ENCODE results near the gene AFF3.

Gene AFF3

DNA sequence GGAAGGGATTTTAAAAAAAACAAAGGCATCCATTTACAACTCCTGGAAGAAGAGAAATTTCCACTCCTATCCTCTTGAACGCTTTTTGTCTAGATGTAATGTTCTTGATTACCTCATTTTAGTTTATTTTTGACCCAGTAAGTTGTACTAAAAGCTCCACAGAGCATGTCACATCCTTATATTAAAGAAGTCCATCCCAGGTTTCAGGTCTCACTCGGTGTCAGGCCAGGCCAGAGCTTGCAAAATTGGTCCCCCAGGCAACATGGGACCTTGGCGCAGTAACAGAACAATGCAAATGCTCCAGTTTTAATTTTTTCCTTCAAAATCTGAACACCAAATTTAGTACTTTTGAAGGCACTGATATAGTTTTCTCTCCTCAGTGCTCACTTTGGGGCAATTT, 434.2 kb downstream of the AFF3 start:
- H3K27me3 ChIP-seq (ENCODE audit: insufficient read depth, low read length), result no peaks in the 10 kb centered on the region
- peaks cover 13% of the 10 kb centered on the region for H3K79me1 ChIP-seq (ENCODE audit: low read length)
- H3K9me3 ChIP-seq (ENCODE audit: insufficient read depth, low read depth, low read length), result no peaks in the 10 kb centered on the region
- no peak overlapping the region for H3K27ac ChIP-seq (ENCODE audit: low read depth, low read length)
- no peaks in the 10 kb centered on the region for H3K36me3 ChIP-seq (ENCODE audit: control insufficient read depth in 1 of 2, insufficient read depth in 2 of 2, low read length in 2 of 2)
- H2BK12ac ChIP-seq (ENCODE audit: low read length), result no peak overlapping the region
- no peak overlapping the region for H4K12ac ChIP-seq (ENCODE audit: low read depth, low read length)
- no peak for DNase-seq
- no peak overlapping the region for H2BK5ac ChIP-seq (ENCODE audit: low read depth, low read length, poor library complexity)
- H4K91ac ChIP-seq (ENCODE audit: low read depth, low read length), result no peak overlapping the region
- no peak overlapping the region for H3K9ac ChIP-seq (ENCODE audit: low read length)
- no CpG with 5 or more reads among the region's 3 CpGs for whole genome bisulfite sequencing (ENCODE audit: extremely low coverage, insufficient coverage, insufficient read length)
- no peak overlapping the region for H3K18ac ChIP-seq (ENCODE audit: low read length)
- no peak overlapping the region for H3K14ac ChIP-seq (ENCODE audit: low read length)
- H3K4ac ChIP-seq (ENCODE audit: low read depth, low read length), result no peak overlapping the region
- H3K23ac ChIP-seq (ENCODE audit: low read length), result no peak overlapping the region
- no peak overlapping the region for H3K4me3 ChIP-seq (ENCODE audit: low read depth, low read length)
- H3K4me1 ChIP-seq (ENCODE audit: control insufficient read depth in 1 of 2, insufficient read depth in 2 of 2, low read length in 2 of 2), result peaks cover 12 to 22% of the 10 kb centered on the region in 2 experiments
- no peaks in the 10 kb centered on the region for H3K79me2 ChIP-seq (ENCODE audit: control insufficient read depth, insufficient read depth, low read length, poor library complexity)
- H2BK120ac ChIP-seq (ENCODE audit: insufficient read depth, low read length, poor library complexity), result no peak overlapping the region
- no peak overlapping the region for H4K8ac ChIP-seq (ENCODE audit: low read depth, low read length)
- H2AK5ac ChIP-seq (ENCODE audit: low read length), result no peak overlapping the region
- H2AFZ ChIP-seq (ENCODE audit: insufficient read depth, low read length, poor library complexity), result no peak overlapping the region
- no peak overlapping the region for H3K4me2 ChIP-seq (ENCODE audit: low read length)

DNA sequence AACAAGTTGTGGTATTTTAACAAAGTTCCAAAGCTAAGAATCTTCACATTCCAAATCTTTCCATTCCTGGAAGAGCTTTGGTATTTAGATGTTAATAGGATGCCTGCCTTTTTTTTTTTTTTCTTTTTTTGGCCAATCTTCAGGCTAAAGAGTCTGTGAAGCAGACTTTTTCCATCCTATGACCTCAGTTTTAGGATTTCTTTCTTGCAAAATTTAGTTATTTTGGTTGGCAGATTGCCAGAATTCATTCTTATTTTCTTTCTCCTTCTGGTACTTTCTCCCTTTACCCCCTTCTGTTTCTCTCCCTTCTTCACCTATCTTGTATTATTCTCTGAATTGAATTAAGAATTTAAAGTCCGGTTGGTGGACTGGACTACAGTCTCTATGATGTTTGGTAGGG, 434.8 kb downstream of the AFF3 start:
- WGBS (ENCODE audit: extremely low coverage, insufficient coverage, insufficient read length), result no CpG with 5 or more reads among the region's 1 CpG
- H2BK120ac ChIP-seq (ENCODE audit: insufficient read depth, low read length, poor library complexity), result no peak overlapping the region
- H3K27me3 ChIP-seq (ENCODE audit: insufficient read depth, low read length), result no peaks in the 10 kb centered on the region
- no peak overlapping the region for H3K27ac ChIP-seq (ENCODE audit: low read depth, low read length)
- no peak overlapping the region for H3K4me3 ChIP-seq (ENCODE audit: low read depth, low read length)
- H2AK5ac ChIP-seq (ENCODE audit: low read length), result no peak overlapping the region
- H4K12ac ChIP-seq (ENCODE audit: low read depth, low read length), result no peak overlapping the region
- H3K36me3 ChIP-seq (ENCODE audit: control insufficient read depth in 1 of 2, insufficient read depth in 2 of 2, low read length in 2 of 2), result no peaks in the 10 kb centered on the region
- H3K4me1 ChIP-seq (ENCODE audit: control insufficient read depth in 1 of 2, insufficient read depth in 2 of 2, low read length in 2 of 2), result peaks cover 12 to 22% of the 10 kb centered on the region in 2 experiments
- no peak overlapping the region for H3K14ac ChIP-seq (ENCODE audit: low read length)
- no peak overlapping the region for H2AFZ ChIP-seq (ENCODE audit: insufficient read depth, low read length, poor library complexity)
- no peak overlapping the region for H3K4me2 ChIP-seq (ENCODE audit: low read length)
- DNase-seq, result peak in 1 of 2 donors; percentile 14
- H3K4ac ChIP-seq (ENCODE audit: low read depth, low read length), result no peak overlapping the region
- H2BK12ac ChIP-seq (ENCODE audit: low read length), result no peak overlapping the region
- H3K18ac ChIP-seq (ENCODE audit: low read length), result no peak overlapping the region
- H3K9ac ChIP-seq (ENCODE audit: low read length), result no peak overlapping the region
- no peak overlapping the region for H4K8ac ChIP-seq (ENCODE audit: low read depth, low read length)
- H4K91ac ChIP-seq (ENCODE audit: low read depth, low read length), result no peak overlapping the region
- no peak overlapping the region for H3K23ac ChIP-seq (ENCODE audit: low read length)
- H2BK5ac ChIP-seq (ENCODE audit: low read depth, low read length, poor library complexity), result no peak overlapping the region
- peaks cover 13% of the 10 kb centered on the region for H3K79me1 ChIP-seq (ENCODE audit: low read length)
- H3K9me3 ChIP-seq (ENCODE audit: insufficient read depth, low read depth, low read length), result no peaks in the 10 kb centered on the region
- H3K79me2 ChIP-seq (ENCODE audit: control insufficient read depth, insufficient read depth, low read length, poor library complexity), result no peaks in the 10 kb centered on the region

DNA sequence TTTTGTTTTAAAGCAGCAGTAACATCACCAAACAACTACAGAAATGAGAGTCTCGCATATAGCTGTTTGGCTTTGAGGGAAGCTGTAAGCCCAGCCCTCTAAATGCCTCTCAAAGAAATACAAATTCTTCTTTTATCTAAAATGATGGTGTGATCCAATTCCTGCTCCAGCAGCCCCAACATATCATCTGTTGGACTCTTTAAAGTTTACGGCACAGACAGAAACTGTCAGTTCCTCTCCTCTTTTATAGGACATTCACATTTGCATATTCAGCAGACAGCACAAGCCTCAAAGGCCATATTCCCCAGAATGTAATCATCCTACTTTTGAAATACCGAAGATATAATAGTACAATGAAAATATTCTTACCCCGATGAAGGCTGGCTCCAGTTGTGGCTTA, 435.7 kb downstream of the AFF3 start:
- Histone ChIP-seq H3K18ac (ENCODE audit: low read length) (no peak overlapping the region), H2BK12ac (ENCODE audit: low read length) (no peak overlapping the region), H3K4me2 (ENCODE audit: low read length) (peak overlapping the region; percentile 47), H3K4me3 (ENCODE audit: low read depth, low read length) (no peak overlapping the region), H3K27ac (ENCODE audit: low read depth, low read length) (peak overlapping the region; percentile 42), H2BK5ac (ENCODE audit: low read depth, low read length, poor library complexity) (no peak overlapping the region), H2AK5ac (ENCODE audit: low read length) (no peak overlapping the region), H3K4ac (ENCODE audit: low read depth, low read length) (no peak overlapping the region), H2BK120ac (ENCODE audit: insufficient read depth, low read length, poor library complexity) (no peak overlapping the region), H2AFZ (ENCODE audit: insufficient read depth, low read length, poor library complexity) (no peak overlapping the region), H3K79me1 (ENCODE audit: low read length) (peaks cover 13% of the 10 kb centered on the region), H3K36me3 (ENCODE audit: control insufficient read depth in 1 of 2, insufficient read depth in 2 of 2, low read length in 2 of 2) (no peaks in the 10 kb centered on the region), H3K9me3 (ENCODE audit: insufficient read depth, low read depth, low read length) (no peaks in the 10 kb centered on the region), H3K23ac (ENCODE audit: low read length) (no peak overlapping the region), H3K79me2 (ENCODE audit: control insufficient read depth, insufficient read depth, low read length, poor library complexity) (no peaks in the 10 kb centered on the region), H4K12ac (ENCODE audit: low read depth, low read length) (no peak overlapping the region), H3K9ac (ENCODE audit: low read length) (no peak overlapping the region), H3K14ac (ENCODE audit: low read length) (no peak overlapping the region), H3K4me1 (ENCODE audit: control insufficient read depth in 1 of 2, insufficient read depth in 2 of 2, low read length in 2 of 2) (peaks cover 9 to 22% of the 10 kb centered on the region in 2 experiments), H4K8ac (ENCODE audit: low read depth, low read length) (no peak overlapping the region), H3K27me3 (ENCODE audit: insufficient read depth, low read length) (no peaks in the 10 kb centered on the region), H4K91ac (ENCODE audit: low read depth, low read length) (no peak overlapping the region)
- WGBS (ENCODE audit: extremely low coverage, insufficient coverage, insufficient read length), result no CpG with 5 or more reads among the region's 4 CpGs
- DNase-seq, result no peak

DNA sequence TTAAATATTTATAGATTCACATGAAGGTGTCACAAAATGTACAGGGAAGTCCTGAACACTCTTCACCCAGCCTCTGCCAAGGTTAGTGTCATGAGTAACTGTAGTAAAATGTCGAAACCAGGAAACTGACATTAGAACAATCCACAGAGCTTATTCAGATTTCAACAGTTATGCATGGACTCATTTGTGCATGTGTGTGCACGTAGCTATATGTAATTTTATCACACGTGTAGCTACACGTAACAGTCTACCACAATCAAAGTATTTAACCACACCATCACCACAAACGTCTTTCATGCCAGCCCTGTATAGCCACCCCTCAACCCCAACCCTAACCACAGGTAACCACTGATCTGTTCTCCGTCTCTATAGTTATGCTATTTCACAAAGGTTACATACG, 440.9 kb downstream of the AFF3 start:
- Histone ChIP-seq H4K91ac (ENCODE audit: low read depth, low read length) (no peak overlapping the region), H3K79me1 (ENCODE audit: low read length) (peaks cover 2% of the 10 kb centered on the region), H3K27ac (ENCODE audit: low read depth, low read length) (no peak overlapping the region), H3K9ac (ENCODE audit: low read length) (no peak overlapping the region), H3K14ac (ENCODE audit: low read length) (no peak overlapping the region), H3K27me3 (ENCODE audit: insufficient read depth, low read length) (no peaks in the 10 kb centered on the region), H3K36me3 (ENCODE audit: control insufficient read depth in 1 of 2, insufficient read depth in 2 of 2, low read length in 2 of 2) (no peaks in the 10 kb centered on the region), H4K8ac (ENCODE audit: low read depth, low read length) (no peak overlapping the region), H3K4me3 (ENCODE audit: low read depth, low read length) (no peak overlapping the region), H3K18ac (ENCODE audit: low read length) (no peak overlapping the region), H2AK5ac (ENCODE audit: low read length) (no peak overlapping the region), H2BK12ac (ENCODE audit: low read length) (no peak overlapping the region), H3K4me2 (ENCODE audit: low read length) (no peak overlapping the region), H2BK120ac (ENCODE audit: insufficient read depth, low read length, poor library complexity) (no peak overlapping the region), H3K4ac (ENCODE audit: low read depth, low read length) (no peak overlapping the region), H3K9me3 (ENCODE audit: insufficient read depth, low read depth, low read length) (peaks cover 2% of the 10 kb centered on the region), H3K79me2 (ENCODE audit: control insufficient read depth, insufficient read depth, low read length, poor library complexity) (no peaks in the 10 kb centered on the region), H2AFZ (ENCODE audit: insufficient read depth, low read length, poor library complexity) (no peak overlapping the region), H3K4me1 (ENCODE audit: control insufficient read depth in 1 of 2, insufficient read depth in 2 of 2, low read length in 2 of 2) (peaks cover 3 to 8% of the 10 kb centered on the region in 2 experiments), H4K12ac (ENCODE audit: low read depth, low read length) (no peak overlapping the region), H2BK5ac (ENCODE audit: low read depth, low read length, poor library complexity) (no peak overlapping the region), H3K23ac (ENCODE audit: low read length) (no peak overlapping the region)
- DNase-seq, result peak; percentile 7 to 77
- WGBS (ENCODE audit: extremely low coverage, insufficient coverage, insufficient read length), result no CpG with 5 or more reads among the region's 7 CpGs
